Measurements from ENCODE around the gene RIN1. TPM values are rescaled to one million over a fixed set of nuclear protein-coding genes. Genes with fewer than 3 reads are reported as not detected.

The RIN1 gene
- polyA plus RNA-seq, 1 donor (not counting 4 experiments of a cell fraction or from before 2014, with no cell fraction given) = 10.6 TPM

DNA sequence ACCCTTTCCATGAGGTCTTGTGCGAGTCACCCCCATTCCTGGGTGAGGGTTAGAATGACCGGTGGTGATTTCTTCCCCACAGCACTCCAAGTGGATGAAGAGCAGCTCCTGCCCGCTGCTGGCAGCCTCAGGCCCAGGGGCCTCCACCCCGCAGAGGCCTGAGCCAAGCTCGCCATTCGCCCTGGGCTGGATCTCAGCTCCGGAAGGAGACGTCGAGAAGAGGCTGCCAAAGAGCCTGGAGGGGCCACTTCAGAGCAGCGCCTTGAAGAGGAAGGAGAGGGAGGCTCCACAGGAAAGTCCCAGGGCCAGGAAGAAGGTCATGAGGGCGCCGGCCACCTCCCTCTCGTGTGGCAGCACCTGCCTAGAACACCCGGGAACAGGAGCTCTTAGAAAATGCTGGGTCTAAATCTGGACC, 27.0 kb upstream of the RIN1 start:
- no peaks in the 10 kb centered on the region for H3K4me1 ChIP-seq (ENCODE audit: control insufficient read depth, extremely low read depth, insufficient read depth, low read length)
- TF ChIP-seq, protein P1, sequence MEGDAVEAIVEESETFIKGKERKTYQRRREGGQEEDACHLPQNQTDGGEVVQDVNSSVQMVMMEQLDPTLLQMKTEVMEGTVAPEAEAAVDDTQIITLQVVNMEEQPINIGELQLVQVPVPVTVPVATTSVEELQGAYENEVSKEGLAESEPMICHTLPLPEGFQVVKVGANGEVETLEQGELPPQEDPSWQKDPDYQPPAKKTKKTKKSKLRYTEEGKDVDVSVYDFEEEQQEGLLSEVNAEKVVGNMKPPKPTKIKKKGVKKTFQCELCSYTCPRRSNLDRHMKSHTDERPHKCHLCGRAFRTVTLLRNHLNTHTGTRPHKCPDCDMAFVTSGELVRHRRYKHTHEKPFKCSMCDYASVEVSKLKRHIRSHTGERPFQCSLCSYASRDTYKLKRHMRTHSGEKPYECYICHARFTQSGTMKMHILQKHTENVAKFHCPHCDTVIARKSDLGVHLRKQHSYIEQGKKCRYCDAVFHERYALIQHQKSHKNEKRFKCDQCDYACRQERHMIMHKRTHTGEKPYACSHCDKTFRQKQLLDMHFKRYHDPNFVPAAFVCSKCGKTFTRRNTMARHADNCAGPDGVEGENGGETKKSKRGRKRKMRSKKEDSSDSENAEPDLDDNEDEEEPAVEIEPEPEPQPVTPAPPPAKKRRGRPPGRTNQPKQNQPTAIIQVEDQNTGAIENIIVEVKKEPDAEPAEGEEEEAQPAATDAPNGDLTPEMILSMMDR (optimal IDR thresholded peaks at IDR 0.05 in 1 of 3, IDR thresholded peaks at IDR 0.05 in 1 of 3, conservative IDR thresholded peaks at IDR 0.05 in 1 of 3; ENCODE audit: extremely low read depth in 1 of 3, insufficient read depth in 2 of 3, low read length in 3 of 3) = no peak
- no peak for TF ChIP-seq EZH2 (IDR thresholded peaks at IDR 0.05; ENCODE audit: low read length)
- H3K9me1 ChIP-seq (ENCODE audit: control insufficient read depth, extremely low read depth, insufficient read depth, low read length) = no peaks in the 10 kb centered on the region
- no peak overlapping the region for H3K4me3 ChIP-seq (ENCODE audit: control insufficient read depth in 2 of 3, extremely low read depth in 1 of 3, insufficient read depth in 2 of 3, low read depth in 1 of 3, low read length in 3 of 3)
- FAIRE-seq = no peak
- dilution Hi-C loops (cut with MboI; ENCODE audit: extremely low pct_ligation_motif_present, low sequenced_read_pairs) = no loop called here
- H3K79me2 ChIP-seq (ENCODE audit: control insufficient read depth, insufficient read depth, low read length) = no peaks in the 10 kb centered on the region
- H3K4me2 ChIP-seq (ENCODE audit: control insufficient read depth, extremely low read depth, insufficient read depth, low read depth, low read length) = no peak overlapping the region
- H3K36me3 ChIP-seq (ENCODE audit: control insufficient read depth in 2 of 2, extremely low read depth in 1 of 2, insufficient read depth in 2 of 2, low read length in 2 of 2) = peaks cover 0 to 5% of the 10 kb centered on the region in 2 experiments
- H4K20me1 ChIP-seq (ENCODE audit: control insufficient read depth, extremely low read depth, insufficient read depth, low read length) = peaks cover 3% of the 10 kb centered on the region
- H3K9me3 ChIP-seq (ENCODE audit: control insufficient read depth, low read depth, low read length) = no peaks in the 10 kb centered on the region
- no peak overlapping the region for H3K9ac ChIP-seq (ENCODE audit: control insufficient read depth, extremely low read depth, insufficient read depth, low read length)
- H3K27ac ChIP-seq (ENCODE audit: control insufficient read depth, insufficient read depth, low read length) = no peak overlapping the region
- no peak for DNase-seq (ENCODE audit: low read depth, low spot score)
- H3K27me3 ChIP-seq (ENCODE audit: control insufficient read depth, extremely low read depth, insufficient read depth, low read length) = no peaks in the 10 kb centered on the region
- H2AFZ ChIP-seq (ENCODE audit: control insufficient read depth, low read length) = no peak overlapping the region

DNA sequence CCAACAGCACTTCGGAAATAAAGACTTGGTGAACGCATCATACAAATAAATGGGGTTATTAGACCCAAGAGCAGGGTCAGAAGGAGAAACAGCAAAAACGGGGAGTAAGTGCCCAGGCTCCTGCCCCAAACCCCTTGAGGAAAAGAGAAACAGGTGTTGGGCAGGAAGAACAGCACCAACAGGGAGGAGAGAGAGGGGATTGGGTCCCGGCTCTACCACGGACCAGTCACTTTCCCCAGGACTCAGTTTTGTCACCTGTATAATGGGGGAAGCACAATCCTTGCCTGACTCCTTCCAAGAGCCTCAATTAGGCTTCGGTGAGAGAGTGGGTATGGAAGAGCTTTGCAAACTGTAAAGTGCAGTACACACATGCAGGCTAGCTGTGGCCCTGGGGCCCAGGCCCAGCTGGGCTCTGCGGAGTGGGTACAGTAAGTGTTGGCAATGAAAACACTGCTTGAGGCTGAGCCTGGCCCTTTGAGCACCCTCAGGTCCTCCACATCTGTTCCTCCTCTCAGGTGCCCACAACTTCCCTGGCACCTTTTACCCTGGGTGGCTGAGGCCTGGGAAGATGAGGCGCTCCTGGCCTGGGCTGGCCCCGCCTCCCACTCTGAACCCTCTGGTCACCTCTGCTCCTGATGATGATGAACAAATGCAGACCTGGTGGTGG, 26.4 kb upstream of the RIN1 start:
- dilution Hi-C loops (cut with MboI; ENCODE audit: extremely low pct_ligation_motif_present, low sequenced_read_pairs) = no loop called here
- H3K36me3 ChIP-seq (ENCODE audit: control insufficient read depth in 2 of 2, extremely low read depth in 1 of 2, insufficient read depth in 2 of 2, low read length in 2 of 2) = peaks cover 0 to 5% of the 10 kb centered on the region in 2 experiments
- TF ChIP-seq EZH2 (IDR thresholded peaks at IDR 0.05; ENCODE audit: low read length) = no peak
- TF ChIP-seq, protein P1 (optimal IDR thresholded peaks at IDR 0.05 in 1 of 3, IDR thresholded peaks at IDR 0.05 in 1 of 3, conservative IDR thresholded peaks at IDR 0.05 in 1 of 3; ENCODE audit: extremely low read depth in 1 of 3, insufficient read depth in 2 of 3, low read length in 3 of 3) = no peak

More for the DNA sequence above, 26.4 kb upstream of the RIN1 start:
- H3K27ac ChIP-seq (ENCODE audit: control insufficient read depth, insufficient read depth, low read length) = no peak overlapping the region
- H3K9ac ChIP-seq (ENCODE audit: control insufficient read depth, extremely low read depth, insufficient read depth, low read length) = no peak overlapping the region
- no peaks in the 10 kb centered on the region for H3K9me3 ChIP-seq (ENCODE audit: control insufficient read depth, low read depth, low read length)
- no peak overlapping the region for H2AFZ ChIP-seq (ENCODE audit: control insufficient read depth, low read length)
- H3K79me2 ChIP-seq (ENCODE audit: control insufficient read depth, insufficient read depth, low read length) = no peaks in the 10 kb centered on the region
- no peak overlapping the region for H3K4me3 ChIP-seq (ENCODE audit: control insufficient read depth in 2 of 3, extremely low read depth in 1 of 3, insufficient read depth in 2 of 3, low read depth in 1 of 3, low read length in 3 of 3)
- no peak overlapping the region for H3K4me2 ChIP-seq (ENCODE audit: control insufficient read depth, extremely low read depth, insufficient read depth, low read depth, low read length)
- no peaks in the 10 kb centered on the region for H3K9me1 ChIP-seq (ENCODE audit: control insufficient read depth, extremely low read depth, insufficient read depth, low read length)
- no peaks in the 10 kb centered on the region for H3K27me3 ChIP-seq (ENCODE audit: control insufficient read depth, extremely low read depth, insufficient read depth, low read length)
- no peaks in the 10 kb centered on the region for H3K4me1 ChIP-seq (ENCODE audit: control insufficient read depth, extremely low read depth, insufficient read depth, low read length)
- DNase-seq (ENCODE audit: low read depth, low spot score) (no peak), FAIRE-seq (no peak)
- H4K20me1 ChIP-seq (ENCODE audit: control insufficient read depth, extremely low read depth, insufficient read depth, low read length) = peaks cover 3% of the 10 kb centered on the region

All from keratinocyte (primary cell).